GM21737 (cell line): Measurements from ENCODE around the gene MR1.

Experiments
- ATAC-seq: cut with Tn5 transposase; IDR thresholded peaks from one replicate; pipeline ENCODE4 v1.9.1; 2021; ENCODE audit warnings: mild to moderate bottlenecking, moderate library complexity; ENCODE audit not compliant: unreplicated experiment

Gene MR1

DNA sequence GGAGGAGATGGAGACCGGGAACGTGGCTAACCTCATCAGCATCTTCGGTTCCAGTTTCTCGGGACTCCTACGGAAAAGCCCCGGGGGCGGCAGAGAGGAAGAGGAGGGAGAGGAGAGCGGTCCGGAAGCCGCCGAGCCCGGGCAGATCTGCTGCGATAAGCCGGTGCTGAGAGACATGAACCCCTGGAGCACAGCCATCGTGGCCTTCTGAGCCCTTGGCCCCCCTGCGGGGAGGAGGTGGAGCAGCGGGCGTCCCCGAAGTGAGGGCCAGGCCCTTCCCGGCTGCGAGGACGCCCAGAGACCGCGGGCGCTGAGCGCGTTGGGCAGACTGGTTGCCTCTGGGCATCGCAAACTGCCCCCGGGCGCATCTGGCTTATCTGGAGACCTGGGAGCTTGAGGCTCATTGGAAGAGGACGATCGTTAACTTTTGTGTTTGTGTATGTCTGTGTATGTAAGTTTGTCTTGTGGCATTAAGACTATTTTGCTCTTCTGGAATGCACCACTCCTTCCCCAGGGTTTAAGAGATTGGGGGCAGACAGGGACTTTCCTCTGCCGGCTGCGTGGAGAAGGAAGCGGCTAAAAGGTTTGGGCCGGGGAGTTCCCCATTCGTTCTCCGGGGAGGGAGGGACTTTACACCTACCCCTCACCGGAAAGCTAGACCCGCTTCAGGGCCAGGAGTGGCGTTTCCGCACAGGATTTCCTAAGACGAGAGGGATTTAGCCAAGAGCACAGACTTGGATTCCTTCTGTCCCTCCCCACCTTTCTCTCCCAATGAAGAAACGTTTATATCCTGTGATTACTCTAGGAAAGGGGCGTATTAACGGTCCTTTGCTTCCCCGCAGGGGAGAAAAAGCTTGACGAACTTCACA, 56.1 kb downstream of the MR1 start:
- ATAC-seq, result peak; percentile 38

DNA sequence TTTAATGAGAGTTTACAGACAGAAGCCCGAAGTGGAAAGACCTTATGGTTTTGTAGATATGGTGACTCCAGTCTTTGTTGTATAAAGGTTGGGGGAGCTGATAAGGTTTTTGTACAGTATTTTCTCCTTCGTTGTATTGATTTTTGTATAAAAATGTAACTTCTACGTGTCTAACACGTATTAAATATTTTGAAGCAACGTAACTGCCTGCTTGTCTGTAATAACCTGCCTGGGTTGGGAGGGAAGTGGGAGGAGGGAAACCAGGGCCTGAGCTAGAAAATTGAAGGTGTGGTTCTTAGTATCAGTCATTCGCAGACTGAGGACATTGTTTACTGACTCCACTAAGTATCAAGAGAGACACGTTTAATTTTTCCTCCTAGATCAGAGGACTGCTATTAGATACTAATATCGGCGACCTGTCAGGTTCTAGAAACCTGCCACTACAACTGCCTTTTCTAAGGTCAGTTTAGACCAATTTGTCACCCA, 56.9 kb downstream of the MR1 start:
- ATAC-seq, result no peak

DNA sequence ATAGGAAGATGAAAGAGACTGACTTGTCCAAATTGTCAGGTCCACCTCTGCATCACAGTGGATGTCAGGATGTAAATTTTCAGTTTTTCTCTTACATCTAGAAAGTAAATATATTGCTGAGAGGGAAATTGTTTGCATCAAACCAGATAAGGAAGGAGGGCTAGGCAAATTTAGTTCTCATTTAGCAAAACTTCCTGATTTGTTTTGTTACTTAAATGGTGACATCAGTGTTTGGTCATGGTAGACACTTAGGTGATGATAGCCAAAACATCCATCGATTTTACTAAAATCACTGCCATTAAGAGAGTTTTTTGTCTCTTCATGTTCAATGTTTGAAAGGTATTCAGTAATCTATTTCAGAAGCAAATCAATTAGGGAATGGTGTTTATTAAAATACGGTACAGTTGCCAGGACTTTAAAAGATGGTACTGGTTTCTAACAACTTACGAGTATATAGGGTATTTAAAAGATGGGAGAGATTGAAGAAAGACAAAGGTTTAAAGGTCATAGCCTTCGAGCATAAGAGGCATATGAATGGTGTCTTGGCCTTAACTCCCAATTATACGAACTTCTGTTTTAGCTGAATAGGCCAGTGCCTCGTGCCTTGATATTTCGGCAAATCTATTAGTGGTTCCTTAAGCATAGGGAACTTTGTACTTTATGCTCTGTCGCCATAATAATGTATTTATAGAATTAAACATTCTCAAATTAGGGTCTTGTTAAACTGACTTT, 57.7 kb downstream of the MR1 start:
- no peak for ATAC-seq

DNA sequence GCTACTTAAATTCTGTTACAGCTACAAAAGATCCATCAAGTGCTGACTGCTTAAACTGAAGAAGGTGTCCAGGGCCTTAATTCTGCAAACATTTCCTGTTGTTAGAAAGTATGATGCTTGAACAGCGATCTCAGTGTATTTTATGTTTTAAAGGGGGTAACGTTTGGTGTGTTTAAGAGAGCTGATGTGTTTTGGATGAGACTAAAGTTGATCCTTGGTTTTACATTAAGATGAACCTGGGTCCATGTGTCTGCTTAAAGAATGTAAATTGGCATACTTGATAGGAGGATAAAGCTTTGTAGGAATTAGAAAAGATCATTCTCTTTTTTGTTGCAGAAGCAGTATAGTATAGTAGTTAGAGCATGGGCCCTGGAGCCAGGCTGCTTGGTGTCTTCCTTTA, 58.3 kb downstream of the MR1 start:
- no peak for ATAC-seq

DNA sequence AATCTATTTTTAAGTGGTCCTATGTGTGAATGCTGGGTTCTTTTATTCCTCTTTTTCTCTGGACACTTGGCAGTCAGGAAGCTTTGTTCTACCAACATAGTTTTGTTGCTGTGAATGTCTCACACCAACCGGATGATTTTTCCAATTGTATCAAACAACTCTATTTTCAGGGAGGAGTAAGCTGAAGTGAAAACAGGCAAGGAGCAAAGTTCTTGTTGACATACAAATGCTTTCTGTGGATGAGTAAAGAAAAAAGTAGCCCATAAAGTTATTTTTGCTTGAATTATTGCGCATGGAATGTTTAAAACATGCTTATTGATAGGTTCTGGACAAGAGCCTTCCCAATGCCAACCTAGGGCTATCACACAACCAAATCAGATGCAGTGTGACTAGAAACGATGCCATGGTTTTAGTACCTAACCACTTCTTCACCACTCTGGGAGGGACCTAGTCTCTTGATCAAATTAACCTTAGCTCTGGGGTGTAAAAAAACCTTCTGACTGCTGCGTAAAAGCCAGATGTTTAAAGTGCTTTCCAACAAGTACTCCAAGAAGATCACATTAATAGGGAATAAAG, 59.2 kb downstream of the MR1 start:
- ATAC-seq, result no peak

DNA sequence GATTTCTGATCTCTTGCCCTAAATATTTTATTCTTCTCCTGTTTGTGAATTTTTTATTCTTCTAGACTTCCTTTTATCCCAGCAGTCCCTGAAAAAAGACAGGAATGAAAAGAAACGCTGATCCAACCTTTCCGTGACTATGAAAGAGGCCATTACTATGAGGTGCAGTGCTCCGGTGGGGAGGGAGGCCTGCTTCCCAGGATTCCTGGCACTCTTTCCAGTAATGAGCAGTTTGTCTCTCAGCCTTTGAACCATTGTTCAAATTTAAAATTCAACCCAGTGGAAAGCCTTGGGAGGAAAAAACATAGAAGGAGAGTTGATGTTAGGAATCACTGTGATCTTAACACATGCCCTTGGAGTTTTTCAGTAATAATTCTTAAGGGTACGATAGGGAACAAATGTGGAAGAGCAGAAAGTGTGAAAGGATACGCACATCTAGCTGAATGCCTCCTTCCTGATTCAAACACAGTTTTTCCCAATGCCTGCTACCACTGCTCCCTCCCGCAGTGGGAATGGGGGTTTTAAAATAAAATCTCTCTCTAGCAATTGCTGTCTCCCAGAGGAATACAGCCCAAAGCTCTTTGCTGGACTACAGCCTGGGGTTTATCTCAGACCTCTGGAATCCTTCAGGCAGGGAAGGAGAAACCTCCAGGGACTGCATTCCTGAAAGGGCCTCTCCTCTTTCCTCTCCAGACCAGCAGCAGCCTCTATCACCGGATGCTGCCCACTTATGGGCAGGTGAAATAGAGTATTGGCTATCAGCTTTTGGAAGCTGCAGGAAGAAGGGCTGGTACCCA, 60.8 kb downstream of the MR1 start:
- no peak for ATAC-seq

DNA sequence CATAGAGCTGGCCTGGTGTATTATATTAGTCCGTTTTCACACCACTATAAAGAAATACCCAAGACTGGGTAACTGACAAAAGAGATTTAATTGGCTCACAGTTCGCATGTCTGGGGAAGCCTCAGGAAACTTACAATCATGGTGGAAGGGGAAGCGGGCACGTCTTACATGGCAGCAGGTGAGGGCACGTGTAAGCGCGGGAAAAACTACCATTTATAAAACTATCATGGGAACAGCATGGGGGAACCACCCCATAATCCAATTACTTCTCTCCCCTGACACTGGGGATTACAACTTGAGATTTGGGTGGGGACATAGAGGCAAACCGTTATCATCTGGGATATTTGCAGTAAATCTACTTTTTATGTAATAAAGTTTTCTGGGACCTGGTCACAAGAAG, 61.5 kb downstream of the MR1 start:
- no peak for ATAC-seq

DNA sequence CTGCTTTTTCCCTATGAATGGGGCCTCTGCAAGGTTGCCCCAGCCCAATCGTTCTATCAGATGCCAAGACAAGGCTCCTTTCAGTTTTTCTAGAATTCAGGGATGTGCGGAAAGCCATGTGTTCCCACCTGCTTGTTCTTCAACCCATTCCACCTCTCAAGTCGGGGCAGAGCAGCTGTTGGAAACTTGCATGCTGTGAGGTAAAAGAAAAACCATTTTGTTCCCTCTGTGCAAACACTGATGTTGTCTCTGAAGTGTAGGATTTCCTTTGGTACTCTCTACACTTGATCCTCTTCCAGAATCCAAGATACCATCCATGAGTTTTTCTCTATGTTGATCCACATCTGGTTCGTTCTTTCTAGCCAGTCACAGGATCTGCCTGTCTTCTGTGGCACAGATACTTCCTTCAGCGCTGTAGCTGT, 62.0 kb downstream of the MR1 start:
- ATAC-seq, result no peak

DNA sequence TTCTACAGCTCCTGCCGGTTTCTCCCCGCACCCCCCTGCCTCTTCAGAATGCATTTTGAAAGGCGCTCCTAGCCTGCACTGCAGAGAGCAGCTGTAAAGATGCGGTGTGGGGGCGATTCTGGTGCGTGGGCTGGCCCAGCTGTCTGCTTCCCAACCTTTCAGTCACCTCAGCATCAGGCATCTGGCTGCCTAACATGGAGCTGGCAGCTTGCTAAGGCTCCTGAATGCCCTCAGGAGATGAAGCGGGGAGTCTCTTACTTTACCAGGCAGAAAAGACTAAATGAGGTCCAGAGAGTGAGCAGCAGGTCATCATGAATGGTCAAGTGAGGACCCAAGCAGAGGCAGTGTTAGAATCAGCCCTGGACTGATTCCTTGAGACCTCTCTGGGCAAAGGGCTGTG, 63.5 kb downstream of the MR1 start:
- no peak for ATAC-seq

DNA sequence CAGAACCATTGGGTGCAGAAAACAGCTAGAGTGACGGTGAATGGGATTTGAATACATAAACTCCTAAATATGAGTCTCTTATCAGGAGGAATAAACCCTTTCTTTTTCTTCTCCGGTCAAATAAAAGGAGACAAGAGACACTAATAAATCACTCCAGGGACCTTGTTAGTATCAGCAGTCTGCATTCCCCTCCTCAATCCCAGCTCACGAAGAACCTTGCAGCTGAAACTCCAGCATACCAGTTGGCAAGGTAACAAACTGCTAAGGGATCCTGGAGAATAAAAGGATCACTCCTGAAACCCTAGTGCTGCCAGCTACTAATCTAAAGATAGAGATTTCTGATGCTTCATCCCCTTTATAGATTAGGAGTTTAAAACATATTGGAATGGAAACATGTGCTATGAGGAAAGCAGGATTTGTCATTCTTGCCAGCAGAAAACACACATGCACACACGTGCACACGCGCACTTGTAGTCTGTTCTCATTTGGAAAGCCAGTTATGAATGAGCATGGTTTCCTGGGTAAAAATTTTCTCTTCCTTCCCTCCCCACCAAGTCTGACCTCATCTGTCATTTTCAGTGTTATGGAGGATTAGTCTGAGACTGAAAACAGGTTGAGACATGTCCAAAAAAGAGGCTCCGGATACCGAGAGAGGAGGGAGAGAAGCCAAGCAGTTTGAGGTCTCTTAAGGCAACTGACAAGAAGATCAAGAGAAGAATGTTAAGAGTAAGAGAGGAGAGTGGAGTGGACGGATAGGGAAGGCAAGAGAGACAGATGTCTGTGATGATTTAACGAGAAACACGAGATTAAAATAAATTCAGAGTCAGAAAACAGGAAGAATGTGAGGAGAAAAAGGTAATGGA, 65.6 kb downstream of the MR1 start:
- peak; percentile 64 for ATAC-seq

DNA sequence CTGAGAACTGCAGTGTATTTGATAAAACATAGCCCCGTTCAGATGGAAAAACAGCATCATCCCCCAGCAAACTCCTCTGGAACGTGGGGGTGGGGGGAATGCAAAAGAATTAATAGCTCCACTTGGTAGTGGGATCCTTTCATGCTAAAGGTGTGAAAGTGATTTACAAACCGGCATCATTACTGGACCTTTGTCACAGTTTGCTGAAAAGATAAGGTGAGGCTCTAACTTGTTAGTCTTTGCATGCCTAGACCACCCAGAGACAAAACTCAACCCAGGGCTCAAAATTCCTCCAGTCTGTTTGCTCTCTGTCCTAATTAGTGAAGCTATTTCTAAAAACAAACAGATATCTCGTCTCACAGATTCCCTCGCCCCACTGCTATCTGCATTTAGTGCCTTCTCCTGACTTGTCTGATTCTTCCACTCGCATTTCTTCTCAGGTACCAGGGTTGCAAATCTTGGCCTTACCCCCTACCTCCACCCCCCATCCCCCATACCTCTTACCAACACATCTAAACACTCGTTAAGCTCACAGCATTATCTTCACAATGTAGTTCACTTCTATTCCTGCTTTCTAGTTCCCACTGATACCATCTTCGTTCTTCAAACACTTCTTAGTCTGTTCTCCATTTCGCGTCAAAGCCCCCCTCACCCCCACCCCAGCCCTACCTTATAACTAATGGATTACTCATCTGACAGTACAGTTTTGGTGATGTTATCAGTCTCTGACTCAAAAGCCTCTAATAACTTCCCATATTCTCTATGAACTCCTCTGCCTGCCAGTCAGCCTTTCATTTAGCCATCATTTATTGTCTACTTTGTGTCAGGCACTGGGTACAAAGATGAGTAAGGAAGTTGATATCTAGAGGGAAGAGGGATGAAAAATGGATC, 66.5 kb downstream of the MR1 start:
- no peak for ATAC-seq

DNA sequence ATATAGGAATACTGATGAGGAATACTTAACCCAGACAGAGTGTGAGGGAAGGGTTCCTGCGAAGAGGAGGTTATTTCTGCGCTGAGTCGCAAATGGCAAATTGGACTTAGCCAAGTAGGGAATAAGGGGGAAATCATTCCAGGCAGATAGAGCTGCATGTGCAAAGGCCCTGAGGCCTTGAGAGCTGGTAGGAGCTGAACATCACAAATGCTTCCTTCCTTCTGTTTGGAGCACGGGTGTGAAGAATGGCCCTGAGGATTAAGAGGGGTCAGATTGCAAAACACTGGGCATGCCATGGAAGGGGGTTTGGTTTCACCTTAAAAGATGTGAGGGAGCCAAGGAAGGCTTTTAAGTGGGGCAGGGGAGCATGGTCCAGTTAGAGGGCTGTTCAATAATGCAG, 67.2 kb downstream of the MR1 start:
- ATAC-seq, result no peak

DNA sequence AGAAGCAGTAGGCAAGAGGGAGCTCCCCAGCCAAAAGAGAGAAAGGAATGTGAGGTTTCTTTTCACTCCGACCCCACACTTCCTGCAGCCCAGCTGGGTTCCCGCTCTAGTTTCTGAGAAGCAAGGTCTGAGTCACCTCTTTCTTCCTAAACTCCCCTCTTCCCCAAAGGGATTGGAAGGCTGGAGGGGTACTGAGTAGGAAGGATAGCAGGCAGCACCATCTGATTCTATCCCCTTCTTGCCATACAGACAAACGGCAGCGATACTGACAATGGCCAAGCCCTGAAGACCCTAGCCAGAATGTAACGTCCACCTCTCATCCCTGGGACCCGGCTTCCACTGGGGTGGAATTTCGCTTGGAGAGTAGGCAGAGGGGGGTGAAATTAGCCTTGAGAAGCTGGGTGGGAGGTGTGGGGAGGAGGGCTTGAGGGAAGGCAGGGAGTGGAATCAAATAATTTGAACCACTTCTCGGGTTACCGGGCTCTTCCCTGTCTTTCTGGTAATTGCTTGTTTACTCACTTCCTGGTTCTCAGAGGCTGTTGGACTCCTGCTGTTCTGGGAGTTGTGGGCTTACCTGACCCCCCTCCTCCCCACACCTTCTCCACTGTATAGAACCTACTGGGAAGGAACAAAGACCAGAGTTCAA, 67.9 kb downstream of the MR1 start:
- no peak for ATAC-seq

DNA sequence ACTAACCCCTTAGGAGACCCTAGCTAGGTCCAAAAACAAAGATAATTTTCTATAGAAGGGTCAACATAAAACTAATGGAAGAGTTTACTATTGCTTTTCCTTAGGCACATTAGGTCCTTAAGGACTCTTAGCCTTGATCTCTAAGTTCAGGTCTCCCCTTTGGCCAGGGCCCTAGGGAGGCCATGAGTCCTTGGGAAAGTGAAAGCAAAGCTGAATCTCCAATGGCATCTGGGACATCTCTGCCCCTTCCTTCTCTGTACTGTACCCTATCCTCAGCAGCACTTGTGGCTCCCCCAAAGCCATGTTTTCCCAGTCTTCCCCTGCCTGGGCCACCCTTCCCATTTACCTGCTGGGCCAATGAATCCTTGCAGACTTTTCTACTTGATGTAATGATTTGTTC, 69.1 kb downstream of the MR1 start:
- ATAC-seq, result no peak

DNA sequence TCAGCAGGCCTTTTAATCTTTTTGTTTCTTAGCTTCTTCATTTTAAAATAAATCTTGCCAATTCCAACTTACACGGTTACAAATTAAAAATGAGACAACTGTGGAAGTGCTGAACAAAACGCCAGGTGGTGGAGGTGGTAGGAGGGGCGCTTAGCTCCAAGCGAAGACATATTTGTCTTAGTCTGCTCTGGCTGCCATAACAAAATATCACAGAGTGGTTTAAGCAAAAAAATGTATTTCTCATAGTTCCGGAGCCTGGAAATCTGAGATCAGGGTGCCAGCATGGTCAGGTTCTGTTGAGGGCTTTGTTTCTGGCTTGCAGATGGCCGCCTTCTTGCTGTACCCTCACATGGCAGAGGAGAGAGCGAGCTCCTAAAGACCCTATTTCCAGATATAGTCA, 69.6 kb downstream of the MR1 start:
- no peak for ATAC-seq

DNA sequence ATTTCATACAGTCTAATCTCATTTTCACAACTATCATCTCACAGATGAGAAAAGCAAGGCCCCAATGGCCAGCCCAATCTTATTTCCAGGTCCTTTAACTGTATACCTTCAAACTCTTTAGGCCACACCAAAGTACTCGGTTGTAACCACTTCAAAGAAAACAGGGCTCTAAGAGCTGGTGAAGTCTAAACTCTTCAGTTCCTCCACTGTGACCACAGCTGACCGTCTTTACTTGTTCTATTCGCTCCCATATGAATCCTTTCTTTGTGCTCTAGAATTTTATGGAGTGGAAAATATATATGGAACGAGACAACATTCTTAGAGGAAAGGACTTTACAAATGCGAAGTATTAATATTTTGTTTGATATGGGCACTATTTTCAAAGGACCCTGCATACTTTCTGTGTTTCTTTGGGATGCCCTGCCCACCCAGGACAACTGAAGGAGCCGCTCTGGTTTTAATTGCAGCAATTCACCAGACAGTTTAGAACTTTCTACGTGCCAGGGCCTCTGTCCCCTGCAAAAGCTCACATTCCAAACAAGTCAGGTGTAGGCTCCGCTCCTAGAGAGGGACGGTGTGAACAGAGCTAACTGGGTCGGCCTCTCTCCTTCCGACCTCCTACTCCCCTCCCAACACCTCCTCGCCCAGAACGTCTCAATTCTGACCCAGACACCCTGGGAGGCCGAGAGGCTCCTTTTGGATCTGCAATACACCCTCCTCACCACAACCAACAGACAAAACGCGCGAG, 70.4 kb downstream of the MR1 start:
- ATAC-seq, result no peak

DNA sequence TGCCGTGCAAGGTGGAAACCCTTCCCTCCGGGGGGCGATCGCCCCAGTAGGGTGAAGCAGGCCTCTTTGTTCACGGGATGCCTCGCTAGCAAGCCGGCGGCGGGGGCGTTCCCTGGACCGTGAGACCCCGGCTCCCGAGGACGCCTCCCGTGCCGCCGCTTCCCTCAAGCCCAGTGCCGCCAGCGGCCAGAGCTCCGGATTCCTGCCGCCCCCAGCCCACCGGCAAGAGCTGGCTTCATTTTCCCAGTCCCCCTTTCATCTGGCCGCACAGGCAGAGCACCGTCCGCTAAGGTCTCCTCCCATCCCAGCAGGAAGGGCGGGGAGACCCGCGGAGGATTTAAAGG, 71.0 kb downstream of the MR1 start:
- ATAC-seq, result peak; percentile 14
